ENCODE measurements around the gene KRTAP1-3.
A peak's percentile ranks its signal among the peaks of the same experiment; 100 is the strongest.
"Not testable (repeated sequence)": the region's sequence is repeated elsewhere in the genome, so short reads cannot be mapped to it uniquely, and the experiment has no call there.

The KRTAP1-3 gene

GRCh38 chr17:41012326-41013120, 22.2 kb downstream of the KRTAP1-3 start:
- Histone ChIP-seq H3K4me1 (peaks cover 12% of the 10 kb centered on the region), H3K27me3 (ENCODE audit: low read depth) (peaks cover 7% of the 10 kb centered on the region; the same call in 1 of the 2 replicates), H3K9me3 (no peaks in the 10 kb centered on the region), H3K36me3 (replicated peaks) (no peaks in the 10 kb centered on the region), H3K4me3 (no peak overlapping the region)
- no peak for DNase-seq (ENCODE audit: low spot score in 2 of 2)
- in situ Hi-C loops (cut with MboI; ENCODE audit: low sequenced_read_pairs) = no loop called here

- peaks cover 7% of the 10 kb centered on the region; the same call in 1 of the 2 replicates for H3K27me3 ChIP-seq (ENCODE audit: low read depth)
- no peaks in the 10 kb centered on the region for H3K9me3 ChIP-seq
- no peak for DNase-seq (ENCODE audit: low spot score in 2 of 2)
- no peak overlapping the region for H3K4me3 ChIP-seq
- no peaks in the 10 kb centered on the region for H3K36me3 ChIP-seq (replicated peaks)
- H3K4me1 ChIP-seq = peaks cover 12% of the 10 kb centered on the region
- in situ Hi-C loops (cut with MboI; ENCODE audit: low sequenced_read_pairs) = no loop called here
Measured at GRCh38 chr17:41010441-41010840, 24.2 kb downstream of the KRTAP1-3 start.

- peaks cover 12% of the 10 kb centered on the region for H3K4me1 ChIP-seq
- no peaks in the 10 kb centered on the region for H3K36me3 ChIP-seq (replicated peaks)
- DNase-seq (ENCODE audit: low spot score in 2 of 2) = no peak
- no peaks in the 10 kb centered on the region for H3K9me3 ChIP-seq
- H3K27me3 ChIP-seq (ENCODE audit: low read depth) = peaks cover 3% of the 10 kb centered on the region
- no peak overlapping the region for H3K4me3 ChIP-seq
- in situ Hi-C loops (cut with MboI; ENCODE audit: low sequenced_read_pairs) = no loop called here
Measured at GRCh38 chr17:41009936-41010335, 24.7 kb downstream of the KRTAP1-3 start.

DNA sequence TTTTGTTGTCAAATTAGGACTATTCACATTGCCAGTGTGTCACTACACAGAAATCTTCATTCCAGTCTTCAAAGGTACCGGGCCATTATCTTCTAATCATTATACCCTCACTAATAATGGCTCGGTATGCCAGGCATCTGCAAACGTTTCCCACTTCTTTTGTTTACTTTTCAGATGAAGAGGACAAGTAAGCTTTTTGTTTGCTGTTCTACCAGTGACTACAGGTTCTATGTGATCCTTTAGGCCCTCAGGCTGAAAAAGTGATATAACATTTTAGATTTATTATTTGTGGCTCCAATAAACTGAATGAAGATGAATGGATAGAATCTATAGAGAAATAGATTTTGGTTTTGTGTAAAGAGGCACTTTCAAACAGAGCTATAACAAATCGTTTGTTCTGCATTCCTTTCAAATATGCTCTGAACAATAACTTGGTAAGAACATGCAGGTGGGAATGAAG, 25.3 kb downstream of the KRTAP1-3 start:
- in situ Hi-C loops (cut with MboI; ENCODE audit: low sequenced_read_pairs) = no loop called here
- DNase-seq (ENCODE audit: low spot score in 2 of 2) = peak; percentile 13 to 69
- Histone ChIP-seq H3K9me3 (no peaks in the 10 kb centered on the region), H3K4me3 (no peak overlapping the region), H3K27me3 (ENCODE audit: low read depth) (peaks cover 7% of the 10 kb centered on the region; the same call in 1 of the 2 replicates), H3K36me3 (replicated peaks) (no peaks in the 10 kb centered on the region), H3K4me1 (peaks cover 12% of the 10 kb centered on the region)

DNA sequence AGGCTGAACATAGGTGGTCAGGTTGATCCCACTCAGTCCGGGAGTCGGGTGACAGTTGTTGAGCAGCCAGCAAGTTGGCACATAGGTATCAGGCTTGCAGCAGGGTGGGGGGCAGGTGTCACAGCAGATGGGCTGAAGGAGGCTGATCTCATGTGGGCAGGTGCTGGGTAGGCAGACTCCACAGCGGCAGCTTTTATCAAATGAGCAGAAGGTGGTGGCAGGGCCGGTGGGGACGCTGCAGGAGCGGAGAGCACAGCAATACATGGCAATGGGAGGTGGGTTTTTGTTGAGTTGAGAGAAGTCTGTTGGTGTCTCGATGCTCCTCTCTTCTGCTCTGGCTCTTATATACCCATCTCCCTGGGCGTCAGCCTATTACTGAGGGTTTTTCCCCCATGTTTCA, 25.9 kb downstream of the KRTAP1-3 start, which contains the start of gene KRTAP3-1:
Gene KRTAP3-1 (minus strand): TSS at position 318 of the 400 bp plus-strand sequence. CDS start 54 bp downstream, at position 264.
- in situ Hi-C loops (cut with MboI; ENCODE audit: low sequenced_read_pairs) = no loop called here
- H3K9me3 ChIP-seq = no peaks in the 10 kb centered on the region
- no peaks in the 10 kb centered on the region for H3K36me3 ChIP-seq (replicated peaks)
- H3K4me3 ChIP-seq = no peak within 1 kb of the TSS
- peaks cover 12% of the 10 kb centered on the region for H3K4me1 ChIP-seq
- H3K27me3 ChIP-seq (ENCODE audit: low read depth) = peaks cover 10% of the 10 kb centered on the region; the same call in 1 of the 2 replicates
- no peak for DNase-seq (ENCODE audit: low spot score in 2 of 2)

DNA sequence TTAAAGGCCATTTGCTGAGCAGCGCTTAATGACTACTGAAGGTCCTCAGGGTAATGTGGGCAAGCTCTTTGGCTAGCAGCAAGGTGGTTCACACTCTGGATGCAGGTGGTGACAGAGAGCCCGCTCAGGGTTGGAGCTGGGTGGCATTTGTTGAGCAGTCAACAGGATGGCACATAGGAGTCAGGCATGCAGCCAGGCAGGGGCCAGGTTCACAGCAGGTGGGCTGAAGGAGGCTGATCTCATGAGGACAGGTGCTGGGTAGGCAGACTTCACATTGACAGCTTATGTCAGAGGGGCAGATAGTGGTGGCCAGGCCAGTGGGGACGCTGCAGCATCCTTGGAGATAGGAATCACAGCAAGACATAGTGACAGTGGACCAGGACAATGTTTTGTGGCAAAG, 30.3 kb downstream of the KRTAP1-3 start:
- Histone ChIP-seq H3K4me3 (no peak overlapping the region), H3K9me3 (no peaks in the 10 kb centered on the region), H3K4me1 (peaks cover 6% of the 10 kb centered on the region), H3K36me3 (replicated peaks) (no peaks in the 10 kb centered on the region), H3K27me3 (ENCODE audit: low read depth) (peaks cover 14% of the 10 kb centered on the region)
- in situ Hi-C loops (cut with MboI; ENCODE audit: low sequenced_read_pairs) = no loop called here
- no peak for DNase-seq (ENCODE audit: low spot score in 2 of 2)

- Histone ChIP-seq H3K4me1 (peaks cover under 1% of the 10 kb centered on the region), H3K36me3 (replicated peaks) (no peaks in the 10 kb centered on the region), H3K4me3 (no peak overlapping the region), H3K9me3 (no peaks in the 10 kb centered on the region), H3K27me3 (ENCODE audit: low read depth) (peaks cover 16% of the 10 kb centered on the region)
- in situ Hi-C loops (cut with MboI; ENCODE audit: low sequenced_read_pairs) = no loop called here
- no peak for DNase-seq (ENCODE audit: low spot score in 2 of 2)
Measured at GRCh38 chr17:41003926-41004325, 30.7 kb downstream of the KRTAP1-3 start.

GRCh38 chr17:41002814-41003213, 31.9 kb downstream of the KRTAP1-3 start:
- H3K36me3 ChIP-seq (replicated peaks) = no peaks in the 10 kb centered on the region
- H3K9me3 ChIP-seq = no peaks in the 10 kb centered on the region
- DNase-seq (ENCODE audit: low spot score in 2 of 2) = no peak
- no peaks in the 10 kb centered on the region for H3K4me1 ChIP-seq
- no peak overlapping the region for H3K4me3 ChIP-seq
- peaks cover 27% of the 10 kb centered on the region for H3K27me3 ChIP-seq (ENCODE audit: low read depth)
- in situ Hi-C loops (cut with MboI; ENCODE audit: low sequenced_read_pairs) = no loop called here

DNA sequence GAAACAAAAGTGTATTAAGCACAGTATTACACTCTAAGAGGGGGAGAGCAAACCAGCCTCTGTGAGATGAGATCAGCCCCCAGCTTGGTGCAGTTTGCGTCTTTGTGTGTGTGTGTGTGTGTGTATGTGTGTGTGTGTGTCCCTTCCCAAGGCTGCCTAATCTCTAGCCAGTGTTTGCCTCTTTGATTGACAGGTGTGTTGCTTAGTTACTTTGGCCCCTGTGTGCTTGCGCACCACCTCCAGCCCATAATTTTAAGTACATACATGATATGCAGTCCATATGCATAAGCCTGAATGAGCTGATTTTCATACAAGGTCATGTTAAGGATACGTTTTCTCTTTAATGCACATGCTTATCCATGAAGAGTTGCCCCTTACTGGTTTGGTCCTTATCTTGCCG, 32.9 kb downstream of the KRTAP1-3 start:
- no peaks in the 10 kb centered on the region for H3K4me1 ChIP-seq
- in situ Hi-C loops (cut with MboI; ENCODE audit: low sequenced_read_pairs) = no loop called here
- DNase-seq (ENCODE audit: low spot score in 2 of 2) = no peak

DNA sequence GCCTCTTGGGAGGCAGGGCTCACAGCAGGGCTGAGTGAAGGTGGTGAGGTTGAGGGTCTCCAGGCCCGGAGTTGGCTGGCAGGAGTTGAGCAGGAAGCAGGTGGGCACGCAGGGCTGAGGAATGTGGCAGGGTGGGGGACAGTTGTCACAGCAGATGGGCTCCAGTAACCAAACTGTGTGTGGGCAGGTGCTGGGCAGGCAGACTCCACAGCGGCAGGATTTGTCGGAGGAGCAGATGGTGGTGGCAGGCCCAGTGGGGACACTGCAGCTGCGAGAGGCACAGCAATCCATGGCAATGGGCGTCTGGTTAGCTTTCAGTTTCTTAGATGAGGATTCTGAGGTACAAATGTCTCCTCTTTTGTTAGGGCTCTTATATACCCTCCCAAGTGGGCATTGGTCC, 35.1 kb downstream of the KRTAP1-3 start, which contains the start of gene KRTAP3-2:
Gene KRTAP3-2 (minus strand): TSS at position 344 of the 400 bp plus-strand sequence. CDS start 53 bp downstream, at position 291.
- H3K4me3 ChIP-seq; H3K9me3 ChIP-seq; DNase-seq (ENCODE audit: low spot score in 2 of 2); H3K36me3 ChIP-seq (replicated peaks); in situ Hi-C loops (cut with MboI; ENCODE audit: low sequenced_read_pairs); H3K4me1 ChIP-seq: not testable (repeated sequence)
- H3K27me3 ChIP-seq (ENCODE audit: low read depth) = peaks cover 35% of the 10 kb centered on the region

More for the DNA sequence above, 32.9 kb downstream of the KRTAP1-3 start:
- H3K9me3 ChIP-seq = no peaks in the 10 kb centered on the region
- peaks cover 34% of the 10 kb centered on the region for H3K27me3 ChIP-seq (ENCODE audit: low read depth)
- H3K36me3 ChIP-seq (replicated peaks) = no peaks in the 10 kb centered on the region
- H3K4me3 ChIP-seq = no peak overlapping the region

DNA sequence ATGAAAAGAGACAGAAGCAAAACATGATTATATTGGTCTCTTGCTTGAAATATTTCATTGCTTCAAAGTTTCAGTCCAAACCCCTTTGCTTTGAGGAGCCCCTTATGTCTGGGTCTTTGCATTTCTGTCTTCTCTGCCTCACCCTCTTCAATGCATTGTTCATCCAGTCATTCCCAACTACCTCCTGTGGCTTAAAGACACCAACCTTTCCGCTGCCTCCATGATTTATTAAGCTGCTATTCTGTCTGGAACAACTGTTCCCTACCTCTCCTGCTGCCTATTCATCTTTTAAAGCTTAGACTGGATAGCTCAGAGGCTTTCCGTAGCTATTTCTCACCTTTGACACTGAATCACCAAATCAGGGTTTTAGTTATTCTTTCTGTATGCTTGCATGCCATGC, 37.3 kb downstream of the KRTAP1-3 start:
- no peaks in the 10 kb centered on the region for H3K36me3 ChIP-seq (replicated peaks)

GRCh38 chr17:40996829-40997228, 37.8 kb downstream of the KRTAP1-3 start:
- Histone ChIP-seq H3K9me3 (no peaks in the 10 kb centered on the region), H3K36me3 (replicated peaks) (no peaks in the 10 kb centered on the region), H3K4me3 (no peak overlapping the region), H3K27me3 (ENCODE audit: low read depth) (peaks cover 34% of the 10 kb centered on the region), H3K4me1 (no peaks in the 10 kb centered on the region)
- in situ Hi-C loops (cut with MboI; ENCODE audit: low sequenced_read_pairs) = no loop called here
- DNase-seq (ENCODE audit: low spot score in 2 of 2) = no peak

More for the DNA sequence above, 37.3 kb downstream of the KRTAP1-3 start:
- DNase-seq (ENCODE audit: low spot score in 2 of 2) = no peak
- Histone ChIP-seq H3K27me3 (ENCODE audit: low read depth) (peaks cover 34% of the 10 kb centered on the region), H3K4me1 (no peaks in the 10 kb centered on the region), H3K4me3 (no peak overlapping the region), H3K9me3 (no peaks in the 10 kb centered on the region)
- in situ Hi-C loops (cut with MboI; ENCODE audit: low sequenced_read_pairs) = no loop called here

GRCh38 chr17:40995116-40995515, 39.6 kb downstream of the KRTAP1-3 start:
- Histone ChIP-seq H3K27me3 (ENCODE audit: low read depth) (peaks cover 27% of the 10 kb centered on the region), H3K4me1 (no peaks in the 10 kb centered on the region), H3K36me3 (replicated peaks) (no peaks in the 10 kb centered on the region), H3K4me3 (no peak overlapping the region), H3K9me3 (no peaks in the 10 kb centered on the region; the same call in 1 of the 2 replicates)
- DNase-seq (ENCODE audit: low spot score in 2 of 2) = no peak
- in situ Hi-C loops (cut with MboI; ENCODE audit: low sequenced_read_pairs) = no loop called here

DNA sequence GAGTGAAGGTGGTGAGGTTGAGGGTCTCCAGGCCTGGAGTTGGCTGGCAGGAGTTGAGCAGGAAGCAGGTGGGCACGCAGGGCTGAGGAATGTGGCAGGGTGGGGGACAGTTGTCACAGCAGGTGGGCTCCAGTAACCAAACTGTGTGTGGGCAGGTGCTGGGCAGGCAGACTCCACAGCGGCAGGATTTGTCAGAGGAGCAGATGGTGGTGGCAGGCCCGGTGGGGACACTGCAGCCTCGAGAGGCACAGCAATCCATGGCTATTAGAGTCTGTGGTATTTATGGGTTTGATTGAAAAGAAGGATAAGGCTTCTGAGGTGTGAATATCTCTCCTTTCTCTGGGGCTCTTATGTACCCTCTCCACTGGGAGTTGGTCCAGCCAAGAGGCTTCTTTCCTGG, 40.8 kb downstream of the KRTAP1-3 start, which contains the start of gene KRTAP3-3:
Gene KRTAP3-3 (minus strand): TSS at position 326 of the 400 bp plus-strand sequence. CDS start 67 bp downstream, at position 259.
- H3K4me1 ChIP-seq = no peaks in the 10 kb centered on the region
- no peak within 1 kb of the TSS for H3K4me3 ChIP-seq
- no peaks in the 10 kb centered on the region; the same call in 1 of the 2 replicates for H3K9me3 ChIP-seq
- H3K27me3 ChIP-seq (ENCODE audit: low read depth) = peaks cover 27% of the 10 kb centered on the region
- in situ Hi-C loops (cut with MboI; ENCODE audit: low sequenced_read_pairs) = no loop called here
- DNase-seq (ENCODE audit: low spot score in 2 of 2) = no peak
- H3K36me3 ChIP-seq (replicated peaks) = no peaks in the 10 kb centered on the region

Measured in HAP-1 (cell line).